ENCODE measurements around the gene WDR44.
"Not testable (repeated sequence)": the region's sequence is repeated elsewhere in the genome, so short reads cannot be mapped to it uniquely, and the experiment has no call there.

The WDR44 gene, protein sequence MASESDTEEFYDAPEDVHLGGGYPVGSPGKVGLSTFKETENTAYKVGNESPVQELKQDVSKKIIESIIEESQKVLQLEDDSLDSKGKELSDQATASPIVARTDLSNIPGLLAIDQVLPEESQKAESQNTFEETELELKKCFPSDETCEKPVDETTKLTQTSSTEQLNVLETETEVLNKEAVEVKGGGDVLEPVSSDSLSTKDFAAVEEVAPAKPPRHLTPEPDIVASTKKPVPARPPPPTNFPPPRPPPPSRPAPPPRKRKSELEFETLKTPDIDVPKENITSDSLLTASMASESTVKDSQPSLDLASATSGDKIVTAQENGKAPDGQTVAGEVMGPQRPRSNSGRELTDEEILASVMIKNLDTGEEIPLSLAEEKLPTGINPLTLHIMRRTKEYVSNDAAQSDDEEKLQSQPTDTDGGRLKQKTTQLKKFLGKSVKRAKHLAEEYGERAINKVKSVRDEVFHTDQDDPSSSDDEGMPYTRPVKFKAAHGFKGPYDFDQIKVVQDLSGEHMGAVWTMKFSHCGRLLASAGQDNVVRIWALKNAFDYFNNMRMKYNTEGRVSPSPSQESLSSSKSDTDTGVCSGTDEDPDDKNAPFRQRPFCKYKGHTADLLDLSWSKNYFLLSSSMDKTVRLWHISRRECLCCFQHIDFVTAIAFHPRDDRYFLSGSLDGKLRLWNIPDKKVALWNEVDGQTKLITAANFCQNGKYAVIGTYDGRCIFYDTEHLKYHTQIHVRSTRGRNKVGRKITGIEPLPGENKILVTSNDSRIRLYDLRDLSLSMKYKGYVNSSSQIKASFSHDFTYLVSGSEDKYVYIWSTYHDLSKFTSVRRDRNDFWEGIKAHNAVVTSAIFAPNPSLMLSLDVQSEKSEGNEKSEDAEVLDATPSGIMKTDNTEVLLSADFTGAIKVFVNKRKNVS

DNA sequence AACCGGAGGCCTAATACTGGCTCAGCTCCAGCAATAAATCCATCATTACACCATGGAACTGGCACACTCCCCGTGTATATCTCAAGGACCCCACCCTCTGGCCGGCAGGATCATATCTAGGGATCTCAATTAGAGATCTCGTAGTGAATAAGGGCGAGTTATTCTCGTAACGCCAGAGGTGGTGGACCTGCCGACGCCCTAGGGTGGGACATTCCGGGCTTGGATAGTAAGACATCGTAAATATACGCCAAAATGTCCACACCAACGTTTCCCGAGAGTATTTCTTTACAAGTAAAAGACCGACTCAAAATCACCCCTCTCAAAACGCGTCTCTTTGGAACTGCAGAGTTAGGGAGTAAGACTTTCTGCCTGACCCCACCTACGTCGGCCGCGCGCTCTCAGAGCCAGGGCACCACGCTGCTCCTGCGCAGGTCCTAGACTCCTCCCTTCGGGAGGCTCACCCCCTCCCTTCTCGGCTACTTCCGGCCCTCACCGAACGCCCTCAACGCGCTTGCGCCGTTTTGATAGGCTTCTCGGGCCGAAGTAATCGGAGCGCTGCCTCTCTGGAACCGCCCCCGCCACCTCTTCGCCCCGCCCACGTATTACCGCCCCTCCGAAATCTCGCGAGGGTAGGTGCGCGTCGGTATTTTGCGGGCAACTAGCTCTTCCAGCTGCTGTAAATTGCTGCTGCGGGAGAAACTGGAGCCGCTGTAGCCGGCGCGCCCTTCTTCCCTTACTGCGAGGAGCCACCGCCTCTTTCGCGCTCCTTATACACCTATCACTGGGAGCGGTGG is at the start of gene WDR44:
Gene WDR44 (plus strand): TSS at position 643 of the 794 bp plus-strand sequence. CDS start 398 bp downstream, outside the sequence.
- ATAC-seq: peak; percentile 93 to 95

DNA sequence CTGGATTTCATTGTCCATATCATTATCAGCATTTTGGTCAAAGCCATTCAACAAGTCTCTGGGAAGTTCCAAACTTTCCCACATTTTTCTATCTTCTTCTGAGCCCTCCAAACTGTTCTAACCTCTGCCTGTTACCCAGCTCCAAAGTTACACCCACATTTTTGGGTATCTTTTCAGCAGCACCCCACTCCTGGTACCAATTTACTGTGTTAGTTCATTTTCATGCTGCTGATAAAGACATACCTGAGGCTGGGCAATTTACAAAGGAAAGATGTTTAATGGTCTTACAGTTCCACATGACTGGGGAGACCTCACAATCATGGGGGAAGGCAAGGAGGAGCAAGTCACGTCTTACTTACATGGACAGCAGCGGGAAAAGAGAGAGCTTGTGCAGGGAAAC is 40.1 kb upstream of the WDR44 start:
- ATAC-seq: not testable (repeated sequence)

GRCh38 chrX:118315529-118315928 is 30.4 kb upstream of the WDR44 start:
- ATAC-seq: no peak

GRCh38 chrX:118324588-118324987 is 21.3 kb upstream of the WDR44 start:
- ATAC-seq: no peak

GRCh38 chrX:118325453-118325852 is 20.5 kb upstream of the WDR44 start:
- no peak for ATAC-seq

DNA sequence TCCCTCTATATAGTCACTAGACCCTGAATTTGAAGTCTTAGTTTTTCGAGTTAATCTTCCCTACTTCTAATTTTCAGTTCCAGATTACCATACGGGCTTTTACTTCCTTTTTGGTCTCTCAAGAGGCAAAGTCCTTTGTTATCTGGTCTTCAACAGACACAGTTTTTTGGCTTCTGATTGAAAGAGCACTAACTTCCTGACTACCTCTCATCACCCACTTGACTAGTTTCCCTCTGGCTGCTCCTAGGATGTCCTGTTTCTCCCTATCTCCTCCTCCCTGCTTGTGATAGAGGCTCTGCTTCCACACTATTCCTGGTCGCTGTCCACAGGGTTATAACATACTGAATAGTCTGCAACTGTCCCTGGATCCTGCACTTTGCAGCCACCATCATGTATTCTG is 16.7 kb upstream of the WDR44 start:
- no peak for ATAC-seq

DNA sequence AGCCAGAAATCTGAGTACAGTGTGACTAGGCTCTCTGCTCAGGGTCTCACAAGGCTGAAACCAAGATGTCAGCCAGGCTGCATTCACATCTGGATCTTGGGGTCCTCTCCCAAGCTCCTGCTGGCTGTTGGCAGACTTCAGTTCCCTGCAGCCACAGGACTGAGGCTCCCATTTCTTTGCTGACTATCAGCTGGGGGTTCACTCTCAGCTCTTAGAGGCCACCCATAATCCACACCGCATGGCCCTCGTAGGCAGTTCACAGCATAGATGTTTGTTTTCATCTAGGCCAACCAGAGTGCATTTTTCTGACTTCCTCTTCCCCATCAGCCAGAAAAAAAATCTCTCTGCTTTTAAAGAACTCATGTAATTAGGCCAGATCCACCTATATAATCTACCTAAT is 8.2 kb upstream of the WDR44 start:
- ATAC-seq: no peak

- ATAC-seq: no peak
Observed at GRCh38 chrX:118338930-118339329, 7.0 kb upstream of the WDR44 start.

- ATAC-seq: no peak
Observed at GRCh38 chrX:118345045-118345463, 852 bp upstream of the WDR44 start.

DNA sequence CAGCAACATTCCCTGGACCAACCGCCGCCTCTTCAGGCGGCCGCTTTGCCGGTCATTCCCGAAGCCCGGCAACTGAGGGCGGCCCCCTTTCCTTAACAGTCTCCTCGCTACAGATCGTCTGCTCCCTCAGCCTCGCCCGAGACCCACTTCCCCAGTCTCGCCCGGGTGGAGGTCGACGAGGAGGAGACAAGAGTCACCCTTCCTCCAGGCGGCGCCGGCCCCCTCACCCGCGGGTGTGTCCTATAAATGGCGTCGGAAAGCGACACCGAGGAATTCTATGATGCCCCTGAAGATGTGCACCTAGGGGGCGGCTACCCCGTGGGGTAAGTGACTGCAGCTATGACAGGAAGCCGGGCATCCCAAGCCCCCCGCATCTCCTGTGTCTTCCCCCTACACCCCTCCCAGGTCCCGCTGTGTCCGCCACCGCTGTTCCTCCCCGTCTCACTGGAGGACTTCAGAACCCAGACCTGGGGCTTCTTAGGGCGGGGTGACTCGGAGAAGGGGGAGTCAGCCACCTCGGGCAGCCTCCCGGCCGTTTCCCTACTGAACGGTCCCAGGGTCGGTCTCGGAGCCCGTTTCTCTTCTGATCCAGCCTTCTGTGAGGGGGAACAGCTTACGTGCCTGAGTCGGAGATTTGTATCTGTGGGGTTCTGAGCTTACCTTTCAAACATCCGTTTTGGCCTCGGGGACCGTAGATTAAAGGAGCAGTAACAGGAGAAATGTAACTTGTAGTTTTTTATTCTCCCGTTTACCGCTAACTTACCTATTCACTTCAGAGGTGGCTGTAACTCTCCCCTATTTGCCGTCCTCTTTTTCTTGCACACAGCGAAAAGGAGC is 570 bp downstream of the WDR44 start:
- peak; percentile 28 to 42 for ATAC-seq

DNA sequence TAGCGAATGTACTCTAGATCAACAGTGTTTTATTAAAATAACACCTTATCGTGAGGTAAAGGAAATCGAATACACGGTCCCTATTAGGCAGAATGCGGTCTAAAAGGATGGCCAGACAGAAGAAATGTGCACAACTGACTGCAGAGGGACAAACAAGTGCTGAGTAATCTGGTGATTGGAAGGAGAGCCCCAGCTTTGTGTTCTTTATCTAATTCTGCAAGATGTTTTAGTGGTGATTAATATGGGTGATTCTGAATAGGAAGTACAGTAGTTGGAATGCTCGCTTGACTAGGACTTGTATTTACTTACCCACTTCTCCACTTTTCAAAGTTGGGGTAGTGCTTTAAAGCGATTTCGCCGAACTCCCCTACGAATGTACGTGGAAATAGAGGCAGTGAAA is 1.2 kb downstream of the WDR44 start:
- ATAC-seq: no peak

DNA sequence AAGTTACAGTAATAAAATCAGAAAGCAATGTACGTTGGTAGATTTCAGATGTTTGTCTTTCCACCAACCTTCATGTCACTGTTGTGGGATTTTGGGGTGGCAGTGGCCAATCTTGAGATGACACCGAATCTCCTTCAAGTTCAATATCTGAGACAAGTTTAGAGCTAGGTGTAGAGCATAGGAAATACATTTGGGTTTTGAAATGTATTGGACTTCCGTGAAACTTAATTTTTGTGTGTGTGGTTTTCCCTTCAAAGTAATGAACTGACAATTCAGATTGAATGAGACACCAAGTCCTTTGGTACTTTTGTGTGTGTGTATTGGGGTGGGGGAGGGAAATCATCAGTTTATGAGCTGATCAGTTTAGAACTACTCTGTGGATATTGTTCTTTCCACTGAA is 1.8 kb downstream of the WDR44 start:
- ATAC-seq: no peak

DNA sequence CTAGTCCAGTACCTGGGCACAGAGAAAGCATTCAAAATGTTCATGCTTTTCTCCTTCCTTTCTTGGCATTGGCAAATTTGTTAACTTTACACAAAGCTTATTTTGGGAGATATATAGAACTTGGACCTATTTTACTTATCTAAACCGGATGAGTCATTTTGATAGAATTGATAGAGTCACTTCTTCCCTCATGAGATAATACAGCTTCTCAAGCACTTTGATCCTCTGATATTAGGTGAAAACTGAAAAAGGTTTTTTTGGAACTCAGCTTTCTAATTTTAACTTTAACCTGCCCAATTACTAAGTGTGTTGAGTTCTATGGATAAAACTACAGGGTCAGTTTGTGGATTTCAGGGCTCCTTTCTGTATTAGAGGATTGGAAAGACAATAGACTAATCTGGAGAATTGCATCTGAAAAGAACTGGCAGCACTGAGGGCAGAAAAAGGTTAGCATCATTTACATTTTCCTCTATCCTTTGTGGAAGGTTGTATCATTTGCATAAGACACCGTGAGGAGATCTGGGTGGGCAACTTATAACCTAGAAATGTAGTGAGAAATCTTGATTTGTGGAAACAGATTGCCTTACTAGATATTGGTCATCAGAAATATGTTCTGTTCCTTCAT is 2.4 kb downstream of the WDR44 start:
- no peak for ATAC-seq

GRCh38 chrX:118349188-118349587 is 3.3 kb downstream of the WDR44 start:
- ATAC-seq: no peak

DNA sequence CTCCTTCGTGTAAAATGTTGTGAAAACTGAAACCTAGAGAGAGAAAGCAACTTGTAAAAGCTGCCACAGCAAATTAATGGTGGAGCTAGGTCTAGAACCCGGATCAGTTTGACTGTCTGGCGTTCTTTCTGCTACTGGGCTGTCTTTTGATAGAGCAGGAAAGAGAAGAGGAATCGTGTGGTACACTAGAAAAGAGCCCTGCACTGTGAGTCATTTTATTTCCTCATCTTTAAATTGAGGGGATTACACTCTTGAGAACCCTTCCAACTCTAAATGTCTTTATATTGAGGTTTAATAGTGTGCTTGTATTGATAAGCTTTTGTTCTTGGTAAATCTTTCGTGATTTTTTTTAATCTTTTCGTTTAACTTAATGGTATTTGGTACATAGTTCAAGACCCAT is 4.3 kb downstream of the WDR44 start:
- ATAC-seq: no peak

DNA sequence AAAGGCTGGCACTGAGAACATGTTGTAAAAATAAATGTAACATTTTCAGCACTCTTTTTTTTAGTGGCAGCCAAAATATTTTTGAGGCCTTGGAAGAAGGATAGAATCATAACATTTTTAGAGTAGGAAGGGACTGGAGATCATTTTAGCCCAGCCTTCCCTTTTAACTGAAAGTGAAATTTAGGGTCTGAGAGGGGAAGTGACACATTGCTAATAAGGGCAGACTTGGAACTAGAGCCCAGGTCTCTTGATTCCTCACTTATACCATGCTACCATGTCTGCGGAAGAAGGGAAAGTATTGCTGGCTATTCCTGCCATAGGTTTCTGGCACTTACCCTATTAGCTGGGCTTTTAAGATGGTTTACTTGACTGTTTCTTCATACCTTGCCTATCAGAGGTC is 4.8 kb downstream of the WDR44 start:
- ATAC-seq: no peak

GRCh38 chrX:118352566-118352965 is 6.7 kb downstream of the WDR44 start:
- no peak for ATAC-seq

DNA sequence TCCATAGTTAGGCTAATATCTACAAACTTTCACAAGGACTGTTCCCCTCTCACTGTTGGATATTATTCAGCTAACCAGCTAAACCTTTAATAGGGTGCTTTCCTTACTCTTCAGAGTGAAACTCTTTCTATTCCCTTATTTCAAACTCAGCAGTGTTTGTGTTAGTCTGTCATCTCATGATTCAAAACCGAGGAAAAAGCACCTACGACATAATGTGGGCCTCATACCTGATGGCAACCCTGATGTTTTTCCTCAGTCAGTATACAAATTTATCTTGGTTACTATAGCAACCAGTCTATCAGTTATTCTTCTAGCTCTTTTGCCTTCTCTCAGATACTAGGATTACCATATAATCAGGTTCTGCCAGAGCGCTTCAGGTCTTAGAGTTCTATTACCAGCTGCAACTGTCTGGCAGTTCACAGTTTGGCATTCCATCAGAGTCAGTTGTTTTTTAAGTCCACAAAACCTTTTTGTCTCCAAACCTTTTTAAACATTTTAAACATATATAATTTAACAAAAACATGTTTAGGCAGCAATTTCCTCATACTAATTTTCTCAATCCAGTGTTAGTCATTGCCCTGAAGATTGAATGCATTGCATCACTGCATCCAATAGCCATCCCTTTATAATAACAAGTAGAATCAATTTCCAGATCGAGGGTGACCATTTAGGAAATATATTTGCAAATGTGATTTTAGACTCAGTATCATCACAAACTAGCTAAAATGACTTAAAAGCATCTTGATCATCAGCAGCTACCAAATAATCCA is 7.4 kb downstream of the WDR44 start:
- peak; percentile 47 to 65 for ATAC-seq

- peak; percentile 54 to 60 for ATAC-seq
Observed at GRCh38 chrX:118355225-118355920, 9.5 kb downstream of the WDR44 start.

GRCh38 chrX:118356154-118356701 is 10.3 kb downstream of the WDR44 start:
- ATAC-seq: no peak
